GM21528 (cell line): Measurements from ENCODE around the gene MRC2.

Source experiments
- ATAC-seq: cut with Tn5 transposase; IDR thresholded peaks from one replicate; pipeline ENCODE4 v1.9.1; 2021; ENCODE audit warnings: mild to moderate bottlenecking, moderate library complexity; ENCODE audit not compliant: unreplicated experiment, low FRiP score

MRC2 gene

GRCh38 chr17:62657145-62657665, 29.7 kb downstream of the MRC2 start:
- no peak for ATAC-seq

GRCh38 chr17:62657690-62658089, 30.2 kb downstream of the MRC2 start:
- ATAC-seq, result no peak

GRCh38 chr17:62658136-62658920, 30.9 kb downstream of the MRC2 start:
- no peak for ATAC-seq

GRCh38 chr17:62660629-62661118, 33.2 kb downstream of the MRC2 start:
- no peak for ATAC-seq

- no peak for ATAC-seq
Observed at GRCh38 chr17:62661337-62661736, 33.9 kb downstream of the MRC2 start.

DNA sequence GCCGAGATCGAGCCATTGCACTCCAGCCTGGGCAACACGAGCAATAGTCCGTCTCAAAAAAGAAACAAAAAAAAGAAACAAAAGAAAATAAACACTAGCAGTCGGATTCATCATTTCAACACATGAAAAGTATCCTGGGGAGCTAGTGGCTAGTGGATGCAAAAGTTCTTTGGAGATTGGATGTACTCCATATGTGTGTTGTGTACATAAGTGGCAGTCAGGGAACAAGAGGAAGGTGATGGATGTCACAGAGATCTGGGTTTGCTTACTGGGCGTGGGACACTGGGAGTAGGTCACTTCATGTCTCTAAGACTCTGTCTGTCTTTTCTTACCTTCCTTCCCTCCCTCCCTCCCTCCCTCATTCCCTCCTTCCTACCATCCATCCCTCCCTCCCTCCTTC, 35.4 kb downstream of the MRC2 start:
- no peak for ATAC-seq

DNA sequence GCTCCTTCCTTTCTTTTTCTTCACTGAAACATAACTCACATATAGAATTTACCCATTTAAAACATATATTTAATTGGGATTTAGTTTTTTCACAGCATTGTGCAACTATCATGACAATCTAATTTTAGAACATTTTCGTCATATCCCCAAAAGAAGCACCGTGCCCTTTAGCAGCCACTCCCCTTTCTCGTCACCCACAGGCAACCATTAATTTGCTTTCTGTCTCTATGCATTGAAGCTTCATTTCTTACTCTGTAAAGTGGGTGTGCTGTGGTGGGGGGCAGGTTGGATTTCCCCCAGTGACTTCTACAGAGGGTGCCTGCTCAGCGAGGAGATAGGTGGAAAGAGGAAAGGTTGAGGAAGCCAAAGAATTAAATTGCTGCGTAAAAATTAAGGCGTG, 35.8 kb downstream of the MRC2 start:
- no peak for ATAC-seq

- ATAC-seq, result no peak
Observed at GRCh38 chr17:62664336-62665120, 37.1 kb downstream of the MRC2 start.

- no peak for ATAC-seq
Observed at GRCh38 chr17:62665599-62665998, 38.1 kb downstream of the MRC2 start.

DNA sequence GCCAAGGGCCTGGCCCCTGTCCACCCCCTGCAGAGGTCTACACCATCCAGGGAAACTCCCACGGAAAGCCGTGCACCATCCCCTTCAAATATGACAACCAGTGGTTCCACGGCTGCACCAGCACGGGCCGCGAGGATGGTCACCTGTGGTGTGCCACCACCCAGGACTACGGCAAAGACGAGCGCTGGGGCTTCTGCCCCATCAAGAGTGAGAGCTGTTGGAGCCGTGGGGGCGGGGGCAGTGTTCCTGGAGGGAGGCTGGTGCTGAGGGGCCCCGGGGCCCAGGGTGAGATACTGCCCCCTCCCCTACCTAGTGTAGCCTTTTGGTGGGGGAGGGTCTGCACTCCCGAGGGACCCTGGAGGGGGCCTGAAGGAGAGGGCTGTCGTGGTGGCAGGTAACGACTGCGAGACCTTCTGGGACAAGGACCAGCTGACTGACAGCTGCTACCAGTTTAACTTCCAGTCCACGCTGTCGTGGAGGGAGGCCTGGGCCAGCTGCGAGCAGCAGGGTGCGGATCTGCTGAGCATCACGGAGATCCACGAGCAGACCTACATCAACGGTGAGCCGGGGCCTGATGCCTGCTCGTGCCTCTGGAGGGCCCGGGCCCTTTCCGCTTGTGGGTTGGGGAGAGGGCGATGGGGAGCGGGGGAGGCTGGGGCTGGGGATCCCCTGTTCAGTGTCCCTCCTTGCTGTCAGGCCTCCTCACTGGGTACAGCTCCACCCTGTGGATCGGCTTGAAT, 38.8 kb downstream of the MRC2 start:
- ATAC-seq, result no peak

- ATAC-seq, result no peak
Observed at GRCh38 chr17:62666801-62667591, 39.5 kb downstream of the MRC2 start.

GRCh38 chr17:62668091-62668804, 40.8 kb downstream of the MRC2 start:
- ATAC-seq, result no peak

DNA sequence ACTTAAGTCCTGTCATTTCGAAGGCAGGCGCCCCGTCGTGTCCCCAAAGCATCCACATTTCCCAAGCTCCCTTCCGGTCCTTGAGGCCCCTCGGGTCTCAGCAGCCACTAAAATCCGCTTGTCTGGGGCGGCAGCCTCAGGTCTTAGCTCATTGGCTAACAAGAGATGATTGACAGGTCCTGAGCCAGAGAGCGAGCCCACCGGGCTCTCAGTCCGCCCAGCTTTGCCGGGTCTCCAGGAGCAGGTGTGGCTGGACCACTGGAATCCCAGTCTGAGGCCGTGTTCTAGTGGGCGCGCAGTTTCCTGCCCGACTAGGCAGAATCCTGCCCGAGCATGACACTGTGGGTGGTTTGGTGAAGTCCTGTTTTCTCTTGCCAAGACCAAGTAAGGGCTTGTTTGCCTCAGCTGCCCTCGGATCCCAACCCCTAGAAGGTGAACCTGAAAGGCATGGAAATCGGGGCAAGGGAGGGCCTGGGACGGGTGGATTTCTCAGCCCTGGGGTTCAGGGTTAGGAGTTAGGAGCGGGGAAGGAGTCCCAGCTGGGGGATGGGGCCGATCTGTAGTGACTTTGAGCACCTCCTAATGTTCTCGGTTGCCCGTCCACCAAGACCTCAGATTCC, 42.8 kb downstream of the MRC2 start:
- no peak for ATAC-seq

- no peak for ATAC-seq
Observed at GRCh38 chr17:62671553-62671952, 44.1 kb downstream of the MRC2 start.

DNA sequence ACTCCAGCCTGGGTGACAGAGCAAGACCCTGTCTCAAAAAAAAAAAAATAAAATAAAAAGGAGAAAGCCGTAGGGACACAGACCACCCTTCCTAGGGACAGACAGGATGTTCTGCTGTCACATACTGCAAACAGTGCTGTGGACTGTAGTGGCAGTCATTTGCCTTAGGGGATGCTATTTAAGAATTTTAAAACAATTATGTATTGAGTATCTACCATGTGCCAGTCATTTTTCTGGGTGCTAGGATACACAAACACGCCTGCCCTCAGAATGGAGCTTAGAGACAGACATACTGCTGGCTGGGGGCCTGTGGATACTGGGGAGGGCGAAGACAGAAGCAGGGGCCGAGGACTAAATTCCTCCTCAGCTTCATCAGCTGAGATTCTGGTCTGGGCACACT, 45.5 kb downstream of the MRC2 start:
- ATAC-seq, result no peak

DNA sequence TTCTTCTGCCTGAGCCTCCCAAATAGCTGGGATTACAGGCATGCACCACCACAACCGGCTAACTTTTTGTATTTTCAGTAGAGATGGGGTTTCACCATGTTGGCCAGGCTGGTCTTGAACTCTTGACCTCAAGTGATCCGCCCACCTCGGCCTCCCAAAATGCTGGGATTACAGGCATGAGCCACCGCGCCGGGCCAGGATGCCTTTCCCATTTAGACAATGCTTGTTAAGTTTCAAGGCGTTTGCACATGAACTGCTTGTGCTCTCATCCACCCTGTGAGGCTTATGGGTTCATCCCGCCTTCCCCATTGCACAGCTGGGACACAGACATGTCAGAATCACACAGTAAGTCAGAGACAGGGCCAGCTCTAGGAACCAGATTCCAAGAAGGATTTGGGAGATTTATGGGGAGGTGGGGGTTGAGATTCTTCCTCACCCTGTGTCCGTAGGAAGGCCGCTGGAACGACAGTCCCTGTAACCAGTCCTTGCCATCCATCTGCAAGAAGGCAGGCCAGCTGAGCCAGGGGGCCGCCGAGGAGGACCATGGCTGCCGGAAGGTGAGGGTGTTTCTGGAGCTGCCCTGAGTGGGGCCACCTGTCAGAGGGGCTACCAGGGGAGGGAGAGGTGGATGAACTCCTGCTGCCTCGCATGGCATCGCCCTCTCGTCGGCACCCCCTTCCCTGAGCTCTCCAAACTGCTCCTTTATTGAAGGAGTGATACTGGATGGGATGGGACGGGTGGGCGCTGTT, 46.3 kb downstream of the MRC2 start:
- ATAC-seq, result no peak

DNA sequence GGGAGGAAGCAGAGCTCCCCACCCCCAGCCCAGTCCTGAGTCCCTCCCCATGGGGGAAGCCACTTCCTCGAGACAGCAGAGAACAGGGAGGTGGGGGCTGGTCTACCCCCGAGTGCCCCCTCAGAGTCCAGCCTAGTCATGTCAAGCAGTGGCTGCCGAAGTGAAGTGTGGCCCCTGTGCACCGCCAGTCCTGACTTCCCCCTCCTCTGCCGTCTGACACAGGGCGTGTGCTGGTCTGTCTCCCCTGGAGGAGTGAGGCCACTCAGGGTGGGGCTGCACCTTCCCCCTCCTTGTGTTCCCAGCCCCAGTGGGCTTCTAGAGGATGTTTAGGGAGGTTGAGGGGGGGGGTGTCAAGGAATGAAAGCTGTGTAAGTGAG, 46.9 kb downstream of the MRC2 start:
- ATAC-seq, result no peak

DNA sequence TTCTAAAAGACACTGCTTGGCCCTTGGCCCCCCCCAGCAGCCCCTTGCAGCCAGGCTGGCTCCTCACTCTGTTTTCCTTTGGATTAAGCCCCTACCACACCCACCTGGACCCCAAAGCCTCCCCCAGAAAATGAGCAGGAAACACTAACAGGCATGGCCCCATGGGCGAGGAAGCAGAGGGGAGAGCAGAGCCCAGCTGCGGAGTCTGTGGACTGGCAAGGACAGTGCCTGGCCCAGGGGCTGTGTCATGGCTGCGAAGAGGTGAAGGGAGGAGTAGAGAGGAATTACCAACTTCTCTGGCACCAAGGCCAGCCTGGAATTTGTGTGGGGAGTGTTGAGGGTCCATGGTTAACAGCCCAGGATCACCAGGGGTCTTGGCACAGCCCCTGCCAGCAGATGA, 47.4 kb downstream of the MRC2 start:
- ATAC-seq, result no peak
